Progenitor cell of endocrine pancreas (in vitro differentiated cells): ENCODE data around the gene SLC16A2. TPM values are rescaled to one million over a fixed set of nuclear protein-coding genes. Genes with fewer than 3 reads are reported as not detected.

Experiments
- DNase-seq: peaks from one replicate; pipeline ENCODE4 v3.0.0; 2021; ENCODE audit warnings: low spot score; ENCODE audit not compliant: unreplicated experiment
- H3K27ac Mint-ChIP-seq: 2 replicates; pipeline ENCODE4 v1.8.0; 2021; ENCODE audit warnings: mild to moderate bottlenecking, moderate library complexity, mixed read lengths
- H3K27me3 Mint-ChIP-seq: 2 replicates; pipeline ENCODE4 v1.8.0; 2021; ENCODE audit warnings: mixed read lengths
- H3K36me3 Mint-ChIP-seq: 2 replicates; pipeline ENCODE4 v1.8.0; 2022; ENCODE audit warnings: mixed read lengths; ENCODE audit not compliant: insufficient read depth
- H3K4me1 Mint-ChIP-seq: 2 replicates; pipeline ENCODE4 v1.8.0; 2021; ENCODE audit warnings: low read depth, mixed read lengths
- H3K4me3 Mint-ChIP-seq: 2 replicates; pipeline ENCODE4 v1.8.0; 2021; ENCODE audit warnings: low read depth, mild to moderate bottlenecking, moderate library complexity, mixed read lengths
- H3K9me3 Mint-ChIP-seq: 2 replicates; pipeline ENCODE4 v1.8.0; 2021; ENCODE audit warnings: low read depth, mixed read lengths
- CTCF ChIP-seq: fragments of 200-600 bp; sonication (generic); IDR thresholded peaks from one replicate; pipeline ENCODE4 v1.5.0; 2021; ENCODE audit warnings: antibody characterized with exemption, mild to moderate bottlenecking; ENCODE audit not compliant: unreplicated experiment
- long read RNA-seq: library from polyadenylated mRNA; unstranded; transcript quantifications from one replicate; pipeline ENCODE4 v2.0.0, GENCODE V29; 2020
- total RNA-seq: library from RNA; stranded (reverse); gene quantifications from 2 replicates; pipeline ENCODE4 v1.2.1, GENCODE V29; 2021

SLC16A2 gene
- 9.0 and 11.1 TPM in 2 replicates for total RNA-seq
- long read RNA-seq, partial matches to known transcripts = 2 of 2 reads
- long read RNA-seq, other reads (novel, unspliced or antisense) = 0 of 2 reads

- peaks cover 6% of the 10 kb centered on the region for H3K4me1 Mint-ChIP-seq
- peak; percentile 42 for DNase-seq
- TF ChIP-seq CTCF = no peak
- peaks cover 4% of the 10 kb centered on the region for H3K9me3 Mint-ChIP-seq
- H3K27me3 Mint-ChIP-seq = no peaks in the 10 kb centered on the region
- no peaks in the 10 kb centered on the region for H3K36me3 Mint-ChIP-seq
- peak within 1 kb of the TSS; percentile 96 for H3K27ac Mint-ChIP-seq
- peak within 1 kb of the TSS; percentile 86 for H3K4me3 Mint-ChIP-seq
Observed at GRCh38 chrX:74421036-74421739, at the start of gene SLC16A2. Gene SLC16A2 (plus strand): TSS chrX:74421493. CDS start chrX:74421638, 145 bp downstream.

GRCh38 chrX:74372272-74372671, 49.0 kb upstream of the SLC16A2 start:
- Mint-ChIP-seq H3K27me3 (no peaks in the 10 kb centered on the region), H3K36me3 (no peaks in the 10 kb centered on the region), H3K27ac (no peak overlapping the region), H3K9me3 (peaks cover 2% of the 10 kb centered on the region), H3K4me3 (no peak overlapping the region), H3K4me1 (no peaks in the 10 kb centered on the region)
- no peak for DNase-seq
- TF ChIP-seq CTCF = no peak

- no peaks in the 10 kb centered on the region for H3K4me1 Mint-ChIP-seq
- no peak overlapping the region for H3K27ac Mint-ChIP-seq
- H3K27me3 Mint-ChIP-seq = no peaks in the 10 kb centered on the region
- no peak for DNase-seq
- peaks cover 6% of the 10 kb centered on the region for H3K9me3 Mint-ChIP-seq
- no peaks in the 10 kb centered on the region for H3K36me3 Mint-ChIP-seq
- TF ChIP-seq CTCF = no peak
- no peak overlapping the region for H3K4me3 Mint-ChIP-seq
Observed at GRCh38 chrX:74377282-74377681, 44.0 kb upstream of the SLC16A2 start.

- no peaks in the 10 kb centered on the region for H3K4me1 Mint-ChIP-seq
Observed at GRCh38 chrX:74382613-74383012, 38.7 kb upstream of the SLC16A2 start.

GRCh38 chrX:74383611-74384010, 37.7 kb upstream of the SLC16A2 start:
- H3K36me3 Mint-ChIP-seq = no peaks in the 10 kb centered on the region
- no peak overlapping the region for H3K4me3 Mint-ChIP-seq
- no peaks in the 10 kb centered on the region for H3K4me1 Mint-ChIP-seq
- peak; percentile 45 for TF ChIP-seq CTCF
- no peaks in the 10 kb centered on the region for H3K27me3 Mint-ChIP-seq
- H3K9me3 Mint-ChIP-seq = peaks cover 6% of the 10 kb centered on the region
- DNase-seq = no peak
- H3K27ac Mint-ChIP-seq = no peak overlapping the region

More at GRCh38 chrX:74382613-74383012, 38.7 kb upstream of the SLC16A2 start:
- Mint-ChIP-seq H3K27me3 (no peaks in the 10 kb centered on the region), H3K4me3 (no peak overlapping the region), H3K36me3 (no peaks in the 10 kb centered on the region), H3K9me3 (peaks cover 5% of the 10 kb centered on the region), H3K27ac (no peak overlapping the region)
- DNase-seq = peak; percentile 23
- peak; percentile 78 for TF ChIP-seq CTCF
